GM21576 (cell line): Measurements from ENCODE around the gene SRSF5.

Experiments used
- ATAC-seq: cut with Tn5 transposase; IDR thresholded peaks from one replicate; pipeline ENCODE4 v1.9.1; 2021; ENCODE audit warnings: mild to moderate bottlenecking, moderate library complexity; ENCODE audit not compliant: unreplicated experiment

The SRSF5 gene

GRCh38 chr14:69769623-69770022 is 2.7 kb downstream of the SRSF5 start:
- no peak for ATAC-seq

- no peak for ATAC-seq
Observed at GRCh38 chr14:69770559-69770958, 3.6 kb downstream of the SRSF5 start.

GRCh38 chr14:69771136-69771535 is 4.2 kb downstream of the SRSF5 start:
- ATAC-seq: no peak

- no peak for ATAC-seq
Observed at GRCh38 chr14:69772082-69773017, 5.4 kb downstream of the SRSF5 start.

- no peak for ATAC-seq
Observed at GRCh38 chr14:69773571-69774276, 6.8 kb downstream of the SRSF5 start.

- no peak for ATAC-seq
Observed at GRCh38 chr14:69775012-69775411, 8.1 kb downstream of the SRSF5 start.

GRCh38 chr14:69776875-69777453 is 10.0 kb downstream of the SRSF5 start:
- ATAC-seq: no peak

GRCh38 chr14:69779088-69779487 is 12.1 kb downstream of the SRSF5 start:
- no peak for ATAC-seq

GRCh38 chr14:69780092-69780491 is 13.2 kb downstream of the SRSF5 start:
- no peak for ATAC-seq

- no peak for ATAC-seq
Observed at GRCh38 chr14:69780952-69781351, 14.0 kb downstream of the SRSF5 start.

GRCh38 chr14:69784942-69785341 is 18.0 kb downstream of the SRSF5 start:
- no peak for ATAC-seq

GRCh38 chr14:69786603-69787002 is 19.7 kb downstream of the SRSF5 start:
- ATAC-seq: no peak

- ATAC-seq: no peak
Observed at GRCh38 chr14:69789118-69789640, 22.2 kb downstream of the SRSF5 start.

GRCh38 chr14:69792887-69793421 is 26.0 kb downstream of the SRSF5 start:
- ATAC-seq: no peak

GRCh38 chr14:69794791-69795190 is 27.8 kb downstream of the SRSF5 start:
- ATAC-seq: no peak

GRCh38 chr14:69795691-69796090 is 28.7 kb downstream of the SRSF5 start:
- ATAC-seq: no peak

GRCh38 chr14:69796797-69797500 is 30.0 kb downstream of the SRSF5 start, which contains the start of gene SLC10A1:
Gene SLC10A1 (minus strand): TSS chr14:69797241. CDS start chr14:69797155, 86 bp downstream.
- ATAC-seq: no peak

- ATAC-seq: no peak
Observed at GRCh38 chr14:69797573-69798338, 30.8 kb downstream of the SRSF5 start.

GRCh38 chr14:69798339-69798735 is 31.4 kb downstream of the SRSF5 start:
- ATAC-seq: no peak

- no peak for ATAC-seq
Observed at GRCh38 chr14:69803753-69804152, 36.8 kb downstream of the SRSF5 start.
